ENCODE data around the gene HOXD13.

Gene HOXD13

DNA sequence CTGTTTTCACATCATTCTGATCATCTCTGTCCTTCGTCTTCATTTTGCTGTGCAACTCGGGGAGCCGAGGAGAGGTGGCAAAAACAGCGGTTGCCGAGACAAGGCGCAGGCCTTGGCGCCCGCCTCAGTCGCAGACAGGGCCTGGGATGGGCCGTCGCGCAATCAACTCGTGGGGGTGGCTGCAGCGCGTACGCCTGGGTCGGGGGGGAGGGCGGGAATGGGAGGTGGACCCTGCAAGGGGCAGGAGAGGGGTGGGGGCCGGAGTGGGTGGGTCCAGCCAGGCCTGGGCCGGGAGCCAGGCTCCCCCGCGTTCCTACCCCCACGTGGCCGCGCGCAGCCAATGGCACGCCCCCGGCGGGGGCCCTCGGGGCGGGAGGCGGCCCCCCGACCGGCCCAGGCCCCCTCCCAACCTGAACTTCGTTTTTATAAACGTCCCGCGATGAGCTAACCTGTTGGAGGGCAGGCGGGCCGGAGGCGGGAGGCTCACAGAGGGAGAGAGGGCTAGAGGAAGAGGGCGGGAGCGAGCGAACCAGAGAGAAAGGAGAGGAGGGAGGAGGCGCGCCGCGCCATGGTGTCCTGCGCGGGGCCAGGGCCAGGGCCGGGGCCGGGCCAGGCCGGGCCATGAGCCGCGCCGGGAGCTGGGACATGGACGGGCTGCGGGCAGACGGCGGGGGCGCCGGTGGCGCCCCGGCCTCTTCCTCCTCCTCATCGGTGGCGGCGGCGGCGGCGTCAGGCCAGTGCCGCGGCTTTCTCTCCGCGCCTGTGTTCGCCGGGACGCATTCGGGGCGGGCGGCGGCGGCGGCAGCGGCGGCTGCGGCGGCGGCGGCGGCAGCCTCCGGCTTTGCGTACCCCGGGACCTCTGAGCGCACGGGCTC lies at the start of gene HOXD13:
Gene HOXD13 (plus strand): TSS at position 452 of the 875 bp plus-strand sequence. CDS start 170 bp downstream, at position 622.
- no peak for DNase-seq

- no peak for DNase-seq
Observed at GRCh38 chr2:176056406-176056805, 36.1 kb upstream of the HOXD13 start.

DNA sequence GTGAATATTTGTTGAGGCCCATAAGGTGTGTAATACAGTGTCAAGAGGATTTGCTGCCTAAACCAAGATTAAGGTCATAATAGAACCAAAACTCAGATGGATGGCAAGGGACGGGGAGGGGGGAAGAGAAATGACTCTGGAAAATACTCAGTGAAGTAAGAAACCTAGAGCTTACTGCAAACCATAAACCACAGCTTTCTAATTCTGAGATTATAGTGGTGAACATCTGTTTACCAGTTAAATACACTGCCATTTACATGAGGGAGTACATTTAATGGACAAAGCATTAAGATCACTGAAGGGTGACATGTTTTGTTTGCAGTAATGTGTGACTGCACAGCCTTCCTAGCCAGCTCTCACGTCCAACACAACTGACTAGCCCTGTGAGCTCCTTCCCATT lies 28.6 kb upstream of the HOXD13 start:
- no peak for DNase-seq

- no peak for DNase-seq
Observed at GRCh38 chr2:176066645-176067588, 25.6 kb upstream of the HOXD13 start.

DNA sequence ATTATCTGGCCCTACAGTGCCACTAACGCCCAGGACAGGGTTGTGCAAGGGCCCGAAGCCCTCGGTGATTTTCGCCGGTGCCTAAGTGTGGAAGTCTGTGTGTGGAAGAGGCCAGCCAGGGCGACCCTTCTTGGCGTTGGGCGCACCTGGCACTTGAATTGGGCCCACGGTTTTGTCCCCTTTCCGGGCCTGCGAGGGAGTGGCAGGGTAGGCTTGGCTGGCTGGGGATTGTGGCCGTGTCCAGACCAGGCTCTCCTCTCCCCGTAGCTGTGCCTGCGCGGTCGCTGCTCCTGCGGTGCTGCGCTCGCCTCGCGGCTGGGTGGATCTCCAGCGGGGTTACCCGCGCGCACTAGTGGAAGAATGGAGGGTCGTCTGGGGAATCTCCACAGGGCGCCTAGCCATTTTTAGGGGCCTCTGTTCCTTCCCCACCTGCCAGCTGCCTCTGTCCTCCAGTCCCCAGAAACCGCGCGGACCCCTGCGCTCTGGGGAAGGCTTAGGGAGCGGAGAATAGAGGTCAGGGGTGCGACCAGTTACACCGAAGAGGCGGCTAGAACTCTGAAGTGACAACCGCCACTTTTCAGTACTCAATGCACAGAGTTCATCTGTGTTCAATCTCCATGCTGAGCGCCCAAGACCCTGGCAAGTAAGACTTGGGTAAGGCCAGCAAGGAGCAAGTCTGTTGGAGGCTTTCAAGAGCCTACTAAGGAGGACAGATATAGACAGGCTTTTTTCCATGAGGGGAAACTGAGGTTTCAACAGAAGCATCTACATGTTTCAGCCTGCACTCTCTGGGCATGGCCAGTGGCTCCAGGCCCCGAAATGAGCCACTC lies 24.7 kb upstream of the HOXD13 start:
- DNase-seq: no peak

DNA sequence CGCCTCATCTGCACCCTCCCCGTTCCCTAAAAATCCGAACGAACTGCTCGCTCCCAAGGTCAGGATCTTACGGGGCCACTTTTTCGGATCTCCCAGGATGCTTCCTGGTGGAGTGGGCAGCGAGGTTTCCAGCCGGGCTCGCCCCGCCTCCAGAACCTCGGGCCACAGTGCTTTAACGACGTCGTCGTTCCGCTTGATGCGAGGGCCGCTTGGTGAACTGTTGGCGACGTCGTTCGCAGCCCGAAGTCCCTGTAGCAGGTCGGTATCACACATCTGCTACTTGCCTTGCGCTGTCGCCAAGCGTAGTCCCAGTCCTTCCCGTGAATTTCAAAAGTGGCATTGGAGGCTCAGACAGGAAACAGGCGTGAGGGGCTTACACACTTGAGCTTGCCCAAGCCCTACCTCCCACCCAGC lies 24.1 kb upstream of the HOXD13 start:
- DNase-seq: no peak

DNA sequence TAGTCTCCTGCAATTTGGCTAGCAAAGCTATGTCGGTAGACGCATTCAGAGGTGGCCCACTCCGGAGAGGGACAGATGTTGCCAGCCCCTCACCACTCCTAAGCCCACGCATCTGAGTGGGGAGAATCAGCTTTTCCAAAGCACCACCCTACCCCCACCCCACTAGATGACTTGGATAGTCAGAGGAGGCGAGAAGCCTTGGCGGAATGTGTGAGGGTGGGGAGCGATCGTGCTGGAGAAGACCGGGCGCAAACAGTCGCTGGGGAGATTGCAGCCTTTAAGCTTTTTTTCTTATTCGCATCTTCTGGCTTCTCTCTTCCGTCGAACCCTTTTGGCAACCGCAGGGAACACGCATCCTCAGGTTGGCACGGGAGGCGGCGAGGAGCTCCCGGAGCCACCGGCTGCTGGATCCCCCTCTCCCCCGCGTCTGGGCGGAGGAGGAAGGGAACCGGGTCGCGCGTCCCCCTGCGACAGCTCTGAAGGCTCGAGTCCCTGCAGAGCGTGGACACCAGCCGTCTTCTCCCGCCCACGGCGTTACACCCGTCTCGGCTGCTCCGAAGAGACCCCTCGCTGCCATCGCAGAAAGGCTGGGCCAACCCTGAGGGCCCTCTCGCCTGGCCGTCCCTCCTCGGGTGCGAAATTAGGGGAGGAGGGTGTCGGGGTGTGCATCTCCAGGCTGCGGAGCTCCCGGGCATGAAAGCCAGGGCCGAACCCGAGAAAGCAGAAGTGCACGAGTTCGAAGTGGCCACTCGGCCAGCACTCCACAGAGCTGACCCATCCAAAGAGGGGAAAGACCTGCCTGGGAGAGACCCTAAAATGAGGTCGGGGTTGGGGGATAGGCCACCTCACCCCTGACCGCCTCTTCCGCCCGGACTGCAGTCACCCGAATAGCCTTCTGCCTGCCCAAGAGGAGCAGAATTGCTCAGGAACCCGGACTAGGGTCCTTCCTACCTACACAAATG lies 20.9 kb upstream of the HOXD13 start:
- DNase-seq: no peak

DNA sequence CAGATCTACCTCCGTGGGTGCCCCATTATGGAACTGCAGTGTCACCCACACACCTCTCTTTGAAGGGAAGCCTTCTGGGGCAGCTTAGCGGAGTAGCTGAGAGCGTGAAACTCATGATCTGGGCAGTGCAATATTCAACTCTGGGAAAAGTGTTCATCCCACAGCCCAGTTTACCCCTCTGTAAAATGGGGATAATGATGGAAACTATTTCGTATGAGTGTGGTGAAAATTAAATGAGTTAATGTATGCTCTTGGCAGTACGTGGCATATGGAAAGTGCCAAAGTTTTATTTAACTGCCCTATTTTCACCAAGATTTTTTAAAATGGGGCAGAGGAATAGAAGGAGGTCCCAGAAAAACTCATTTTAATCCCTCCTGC lies 20.2 kb upstream of the HOXD13 start:
- no peak for DNase-seq

GRCh38 chr2:176072951-176073904 lies 19.3 kb upstream of the HOXD13 start:
- DNase-seq: no peak

GRCh38 chr2:176074919-176075425 lies 17.5 kb upstream of the HOXD13 start:
- DNase-seq: no peak

DNA sequence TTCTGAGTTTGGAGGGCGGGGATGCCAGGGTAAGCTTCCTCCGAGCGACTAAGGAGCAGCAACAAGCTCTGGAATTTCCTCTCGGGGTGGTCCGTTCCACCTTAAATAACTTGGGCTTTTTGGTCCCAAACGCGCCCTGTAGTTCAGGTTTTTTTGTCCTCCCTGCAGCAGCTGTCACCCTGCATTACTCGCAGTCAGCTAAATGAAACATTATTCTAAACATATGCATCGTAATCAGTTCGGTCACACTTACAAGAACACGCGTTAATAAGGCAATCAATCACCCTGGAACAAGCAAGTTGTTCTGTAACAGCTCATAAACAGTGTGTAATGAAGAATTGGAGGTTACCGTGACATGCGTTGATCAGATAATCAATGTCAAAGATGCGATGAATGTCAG lies 17.0 kb upstream of the HOXD13 start:
- DNase-seq: no peak

DNA sequence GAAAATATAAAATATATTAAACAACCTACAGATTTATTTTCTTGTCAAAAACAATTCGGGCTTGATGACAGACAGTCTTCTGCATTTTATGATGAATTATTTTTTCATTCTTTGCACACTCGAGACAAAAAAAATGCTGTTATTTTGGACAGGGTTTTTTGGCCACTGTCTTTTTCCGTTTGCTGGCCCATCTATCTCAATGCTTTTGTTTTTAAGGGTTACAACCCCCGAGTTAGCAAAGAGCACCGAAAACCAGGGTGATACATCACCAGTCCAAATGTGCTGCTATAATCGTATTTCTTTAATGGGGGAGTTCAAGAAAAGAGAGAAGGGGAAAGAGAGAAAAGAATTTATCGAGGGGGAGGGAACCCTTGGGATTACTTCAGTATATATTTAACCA lies 16.5 kb upstream of the HOXD13 start:
- DNase-seq: no peak

DNA sequence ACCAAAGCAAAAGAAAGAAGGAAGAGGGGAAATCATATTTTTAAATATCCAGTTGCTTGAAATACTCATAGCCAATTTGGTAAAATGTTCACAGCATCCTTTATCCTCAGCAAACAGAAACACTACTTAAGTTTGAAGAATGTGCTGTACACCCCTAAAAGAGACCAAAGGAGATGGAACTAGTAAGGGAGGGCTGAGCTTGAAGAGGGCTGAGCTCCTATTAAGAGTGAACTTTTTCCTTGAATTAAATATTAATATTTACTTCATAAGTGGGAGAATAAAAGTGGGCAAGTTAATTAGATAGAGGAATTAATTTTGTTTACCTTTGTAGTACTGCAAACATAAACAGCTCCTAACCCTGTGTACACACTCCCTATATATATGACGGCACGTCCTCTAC lies 15.7 kb upstream of the HOXD13 start:
- DNase-seq: no peak

DNA sequence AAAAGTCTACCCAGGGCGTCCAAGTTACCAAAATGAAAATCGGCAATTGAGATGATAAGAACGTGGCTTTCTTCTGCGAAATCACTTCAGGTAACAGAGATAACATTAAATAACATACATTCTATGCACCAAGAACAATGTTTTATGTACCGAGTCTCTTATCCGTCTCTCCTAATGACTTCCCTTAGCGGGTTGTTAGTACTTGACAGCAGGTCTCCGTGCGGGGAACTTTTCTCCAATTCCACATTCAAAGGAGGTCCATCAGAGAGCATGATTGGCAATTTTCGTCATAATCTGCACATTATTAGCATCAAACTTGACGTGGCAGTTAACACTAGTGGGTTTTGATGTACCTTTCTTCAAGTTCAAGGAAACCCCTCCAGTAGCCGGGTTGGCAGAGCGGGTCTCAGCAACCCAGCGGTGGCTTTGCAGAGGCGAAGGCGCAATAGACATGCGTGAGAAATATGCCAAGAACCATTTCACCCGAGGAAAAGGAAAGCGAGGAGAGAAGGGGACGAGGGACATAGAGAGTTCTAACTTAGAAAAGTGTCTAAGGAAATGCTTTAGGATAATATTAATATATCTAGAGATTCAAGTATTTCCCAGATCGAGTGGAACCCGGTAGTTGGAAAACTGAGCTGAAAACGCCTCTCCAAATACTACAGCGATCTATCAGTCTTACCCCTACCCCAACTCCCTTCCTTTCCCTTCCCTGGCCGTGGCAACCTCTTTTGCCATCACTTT lies 13.8 kb upstream of the HOXD13 start:
- DNase-seq: no peak

DNA sequence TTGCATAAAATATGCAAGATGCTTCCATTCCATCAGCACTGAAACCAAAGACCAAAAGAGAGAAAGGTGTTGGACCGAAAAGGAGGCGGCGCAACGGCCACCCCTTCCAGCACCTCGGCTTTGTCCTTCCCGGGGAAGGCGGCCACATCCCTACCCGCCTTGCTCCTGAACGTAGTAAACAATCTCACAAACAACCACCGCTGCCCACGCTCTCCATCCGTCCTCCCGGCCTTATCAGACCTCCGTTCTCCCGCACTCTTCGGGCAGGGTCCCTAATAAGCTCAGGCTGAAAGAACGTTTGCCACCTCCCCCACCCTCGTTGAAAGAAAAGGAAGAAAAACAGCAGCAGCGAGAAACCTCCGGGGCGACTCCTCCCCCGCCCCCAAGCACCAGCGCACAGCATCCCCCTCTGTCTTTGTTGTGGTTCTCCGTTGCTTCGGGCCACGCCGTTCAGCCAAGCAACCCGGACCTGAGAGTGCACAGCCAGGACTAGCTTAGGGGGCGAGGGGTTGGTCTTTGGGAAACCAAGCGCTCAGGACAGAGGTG lies 13.2 kb upstream of the HOXD13 start:
- DNase-seq: no peak

DNA sequence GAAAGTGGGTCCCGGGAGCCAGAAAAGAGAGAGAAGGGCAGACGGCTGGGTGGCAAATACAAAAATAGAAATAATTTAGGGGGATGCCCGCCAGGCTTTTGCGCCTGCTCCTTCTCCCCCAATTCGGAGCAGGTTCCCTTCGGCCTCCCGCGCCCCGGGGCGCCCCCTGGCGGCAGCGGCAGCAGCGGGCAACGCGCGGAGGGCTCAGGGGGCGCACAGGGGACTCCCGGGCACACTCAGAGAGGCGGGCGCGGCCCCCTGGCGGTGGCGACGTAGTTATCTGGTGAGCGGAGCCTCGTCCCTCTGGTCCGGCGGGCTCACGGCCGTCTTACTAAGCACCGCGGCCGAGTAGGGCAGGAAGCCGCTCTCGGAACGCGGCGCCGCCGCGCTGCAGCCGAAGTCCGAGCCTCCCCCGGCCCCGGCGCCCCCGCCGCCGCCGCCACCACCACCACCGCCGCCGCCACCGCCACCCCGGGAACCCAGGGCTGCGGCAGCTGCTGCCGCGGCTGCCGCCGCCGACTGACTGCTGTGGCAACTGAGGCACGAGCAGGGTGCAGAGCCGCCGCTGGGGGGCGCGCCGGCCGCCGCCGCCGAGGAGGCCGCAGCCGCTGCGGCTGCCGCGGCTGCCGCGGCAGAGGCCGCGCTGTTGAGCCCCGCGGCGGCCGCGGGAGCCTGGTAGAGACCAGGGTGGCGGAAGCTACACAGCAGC lies 12.5 kb upstream of the HOXD13 start:
- DNase-seq: no peak

- no peak for DNase-seq
Observed at GRCh38 chr2:176080540-176081375, 11.8 kb upstream of the HOXD13 start.

All from activated T-cell treated with anti-CD3 and anti-CD28 coated beads for 4 hours (primary cell).